H1 (cell line): ENCODE results near the gene IFTAP. TPM values are rescaled to one million over a fixed set of nuclear protein-coding genes. Genes with fewer than 3 reads are reported as not detected.

Experiments used
- CTCF ChIA-PET: fragments of 300-600 bp; sonication (Branson Sonifier 250); formaldehyde crosslinking; loops from one replicate; lab custom pipeline; 2021; ENCODE audit not compliant: partially characterized antibody; lab: Charles Lee
- POLR2A ChIA-PET: fragments of 300-600 bp; sonication (Branson Sonifier 250); formaldehyde crosslinking; loops from one replicate; lab custom pipeline; 2021; ENCODE audit warnings: inconsistent platforms; ENCODE audit not compliant: partially characterized antibody; lab: Charles Lee
- DNase-seq, 2 experiments: peaks; one replicate each; pipeline versions ENCODE4 v3.0.0 to v3.0.0-alpha.2; 2010 to 2022; ENCODE audit warnings: low spot score in 2 of 2, low read depth in 1 of 2, mixed read lengths in 1 of 2
- FAIRE-seq: peaks from 2 replicates; lab custom pipeline; 2011; peaks lifted over from hg19 to GRCh38; lab: Jason Lieb, UNC
- H2AFZ ChIP-seq: 2 replicates; pipeline ENCODE4 v1.8.1; 2012; ENCODE audit warnings: low read length, inconsistent platforms
- H2AK5ac ChIP-seq: 2 replicates; pipeline ENCODE4 v1.6.1; 2013; ENCODE audit warnings: low read depth, low read length
- H2BK120ac ChIP-seq: replicated peaks from 2 replicates; pipeline ENCODE3; 2013; ENCODE audit warnings: low read depth, low read length, inconsistent platforms
- H2BK12ac ChIP-seq: 2 replicates; pipeline ENCODE4 v1.6.1; 2013; ENCODE audit warnings: low read depth, low read length
- H2BK15ac ChIP-seq: 2 replicates; pipeline ENCODE4 v1.6.1; 2013; ENCODE audit warnings: low read length
- H2BK20ac ChIP-seq: 2 replicates; pipeline ENCODE4 v1.6.1; 2013; ENCODE audit warnings: low read length
- H2BK5ac ChIP-seq: 2 replicates; pipeline ENCODE4 v1.6.1; 2013; ENCODE audit warnings: low read depth, low read length
- H3K14ac ChIP-seq: 2 replicates; pipeline ENCODE4 v1.6.1; 2013; ENCODE audit warnings: inconsistent platforms; ENCODE audit not compliant: insufficient read length
- H3K18ac ChIP-seq: 2 replicates; pipeline ENCODE4 v1.6.1; 2013; ENCODE audit warnings: low read length; ENCODE audit errors: extremely low read depth
- H3K23ac ChIP-seq: 2 replicates; pipeline ENCODE4 v1.6.1; 2013; ENCODE audit warnings: inconsistent platforms; ENCODE audit not compliant: insufficient read length
- H3K23me2 ChIP-seq: 2 replicates; pipeline ENCODE4 v1.6.1; 2013; ENCODE audit warnings: low read depth, low read length
- H3K27ac ChIP-seq: 2 replicates; pipeline ENCODE4 v1.6.1; 2011; ENCODE audit warnings: low read depth, low read length, inconsistent platforms
- H3K27me3 ChIP-seq, 4 experiments: replicated peaks in 1 of 4; 1 replicate in 1 of 4; 2 replicates in 3 of 4; pipeline versions ENCODE4 v1.6.1 to v1.8.1; 2011 to 2013; ENCODE audit warnings: low read length in 3 of 4, mild to moderate bottlenecking in 3 of 4, inconsistent platforms in 2 of 4, mixed read lengths in 2 of 4, moderate library complexity in 1 of 4; ENCODE audit not compliant: control insufficient read depth in 3 of 4, insufficient read depth in 3 of 4; ENCODE audit errors: extremely low read depth in 1 of 4
- H3K36me3 ChIP-seq, 4 experiments: 2 replicates each; pipeline versions ENCODE4 v1.6.1 to v1.8.1; 2011 to 2013; ENCODE audit warnings: mild to moderate bottlenecking in 4 of 4, low read length in 3 of 4, moderate library complexity in 2 of 4, control low read depth in 1 of 4, inconsistent platforms in 1 of 4; ENCODE audit not compliant: insufficient read depth in 4 of 4, control insufficient read depth in 2 of 4
- H3K4ac ChIP-seq: replicated peaks from 2 replicates; pipeline ENCODE3; 2013; ENCODE audit warnings: low read length, low read depth, mixed read lengths, inconsistent platforms; ENCODE audit not compliant: insufficient read length
- H3K4me1 ChIP-seq, 4 experiments: replicated peaks in 1 of 4; 1 replicate in 1 of 4; 2 replicates in 3 of 4; pipeline versions ENCODE4 v1.6.1 to v1.8.1; 2011 to 2013; ENCODE audit warnings: low read length in 3 of 4, inconsistent platforms in 2 of 4, mixed read lengths in 1 of 4; ENCODE audit not compliant: insufficient read depth in 4 of 4, control insufficient read depth in 3 of 4
- H3K4me2 ChIP-seq, 2 experiments: 2 replicates each; pipeline versions ENCODE4 v1.6.1 to v1.8.1; 2011 to 2013; ENCODE audit warnings: low read depth in 2 of 2, low read length in 2 of 2, control low read depth in 1 of 2, inconsistent platforms in 1 of 2, mild to moderate bottlenecking in 1 of 2; ENCODE audit not compliant: insufficient read depth in 1 of 2
- H3K4me3 ChIP-seq, 4 experiments: fragments of 200-600, 300-600 bp in 1 of 4; sonication (generic), shearing (Covaris generic), sonication (Bioruptor Twin) in 1 of 4; 2 replicates each; pipeline versions ENCODE4 v1.5.1 to v1.8.1; 2011 to 2016; ENCODE audit warnings: low read length in 4 of 4, low read depth in 3 of 4, control low read depth in 2 of 4, inconsistent platforms in 2 of 4, mild to moderate bottlenecking in 2 of 4, mixed read lengths in 1 of 4, moderate library complexity in 1 of 4; ENCODE audit not compliant: insufficient read depth in 2 of 4; ENCODE audit errors: extremely low read depth in 1 of 4
- H3K56ac ChIP-seq: replicated peaks from 2 replicates; pipeline ENCODE3; 2013; ENCODE audit warnings: low read depth, mild to moderate bottlenecking, mixed read lengths, low read length, inconsistent platforms; ENCODE audit not compliant: insufficient read length
- H3K79me1 ChIP-seq: 2 replicates; pipeline ENCODE4 v1.6.1; 2013; ENCODE audit warnings: low read depth, low read length, control low read depth
- H3K79me2 ChIP-seq, 2 experiments: 2 replicates each; pipeline versions ENCODE4 v1.6.1 to v1.8.1; 2012 to 2013; ENCODE audit warnings: low read length in 2 of 2, mild to moderate bottlenecking in 2 of 2, inconsistent platforms in 1 of 2; ENCODE audit not compliant: insufficient read depth in 2 of 2, control insufficient read depth in 1 of 2
- H3K9ac ChIP-seq, 4 experiments: replicated peaks in 1 of 4; 1 replicate in 1 of 4; 2 replicates in 3 of 4; pipeline versions ENCODE4 v1.6.1 to v1.8.1; 2011 to 2013; ENCODE audit warnings: low read depth in 3 of 4, low read length in 3 of 4, control low read depth in 2 of 4, mild to moderate bottlenecking in 2 of 4, moderate library complexity in 2 of 4, inconsistent platforms in 1 of 4; ENCODE audit errors: extremely low read depth in 1 of 4
- H3K9me3 ChIP-seq, 2 experiments: 2 replicates each; pipeline versions ENCODE4 v1.6.1 to v1.8.1; 2012 to 2013; ENCODE audit warnings: mild to moderate bottlenecking in 2 of 2, moderate library complexity in 2 of 2, control low read depth in 1 of 2, inconsistent platforms in 1 of 2, low read depth in 1 of 2, low read length in 1 of 2, mixed read lengths in 1 of 2; ENCODE audit not compliant: insufficient read depth in 2 of 2
- H4K20me1 ChIP-seq, 2 experiments: replicated peaks in 1 of 2; 2 replicates each; pipeline versions ENCODE3 to v1.8.1; 2011 to 2013; ENCODE audit warnings: inconsistent platforms in 2 of 2, low read length in 2 of 2, mild to moderate bottlenecking in 1 of 2; ENCODE audit not compliant: insufficient read depth in 2 of 2, control insufficient read depth in 1 of 2
- H4K5ac ChIP-seq: 2 replicates; pipeline ENCODE4 v1.6.1; 2013; ENCODE audit warnings: low read length, low read depth, mixed read lengths, inconsistent platforms; ENCODE audit not compliant: insufficient read length
- H4K8ac ChIP-seq: 2 replicates; pipeline ENCODE4 v1.8.0; 2013; ENCODE audit warnings: mild to moderate bottlenecking, moderate library complexity, low read length, inconsistent platforms; ENCODE audit not compliant: insufficient read depth; ENCODE audit errors: extremely low read depth
- H4K91ac ChIP-seq: replicated peaks from 2 replicates; pipeline ENCODE3; 2013; ENCODE audit warnings: low read length, mixed read lengths, inconsistent platforms; ENCODE audit not compliant: insufficient read length
- CREB1 ChIP-seq: IDR thresholded peaks from 2 replicates; pipeline ENCODE4 v1.6.1; 2012; ENCODE audit warnings: inconsistent platforms
- WGBS, 2 experiments: shearing (Covaris generic) in 1 of 2; methylation state at CpG; one replicate each; pipeline versions ENCODE4 v1.1.6 to v1.1.7; 2013 to 2015; ENCODE audit warnings: low lambda C conversion rate in 2 of 2, mixed read lengths in 2 of 2, inconsistent platforms in 1 of 2, low coverage in 1 of 2, missing lambda C conversion rate in 1 of 2; ENCODE audit not compliant: insufficient replicate concordance in 2 of 2, insufficient coverage in 1 of 2, insufficient read length in 1 of 2; ENCODE audit errors: extremely low coverage in 1 of 2, missing lambda C conversion rate in 1 of 2; 5-methylcytosine and 5-hydroxymethylcytosine counted together
- polyA plus RNA-seq, 7 experiments: library from polyadenylated mRNA; depleted of rRNA in 3 of 7; stranded (reverse) in 5 of 7; unstranded in 2 of 7; fragments of >200 nt in 5 of 7; fragments of 200-250 nt in 2 of 7; gene quantifications; 1 replicate in 5 of 7; 2 replicates in 1 of 7; 4 replicates in 1 of 7; pipeline versions ENCODE4 v1.2.1 to v1.2.3, GENCODE V29; 2011 to 2013; ENCODE audit warnings: missing spikeins in 2 of 7, mixed read lengths in 2 of 7
- total RNA-seq: library from RNA; stranded (reverse); fragmentation: NEBNext Ultra II Directional; extraction: Animal tissue kit (Norgen Biotek cat#: 25700); gene quantifications from 2 replicates; pipeline ENCODE4 v1.2.1, GENCODE V29; 2021

Gene IFTAP
- total and polyA plus RNA-seq, 2 of the 8 experiments (the other 6 are each of a cell fraction or from before 2014, with no cell fraction given), result 21.2 to 23.9 TPM

- Histone ChIP-seq H4K5ac (no peak within 1 kb of the TSS), H3K4me3 (no peak within 1 kb of the TSS), H3K36me3 (no peaks in the 10 kb centered on the region), H2AFZ (no peak within 1 kb of the TSS), H4K91ac (no peak within 1 kb of the TSS), H3K23me2 (peaks cover 2% of the 10 kb centered on the region; the same call in 1 of the 2 replicates), H3K9ac (no peak within 1 kb of the TSS), H3K23ac (no peak within 1 kb of the TSS), H4K20me1 (no peaks in the 10 kb centered on the region), H2BK12ac (no peak within 1 kb of the TSS), H3K14ac (no peak within 1 kb of the TSS), H3K56ac (no peak within 1 kb of the TSS)
- POLR2A ChIA-PET, result interaction anchor here (0.7 kb wide), 1 partner anchor 30 kb away, joined by 3 read pairs; no protein-coding TSS in a partner anchor
- no peak for TF ChIP-seq CREB1
- TF ChIP-seq, all 59 proteins: peak for 0
- DNase-seq, result no peak
- Histone ChIP-seq H2BK15ac (no peak within 1 kb of the TSS), H3K9me3 (no peaks in the 10 kb centered on the region), H3K79me2 (0 out of 4 replicates have a peak, but pooled peaks cover 0 to 2% of the 10 kb centered on the region in 2 experiments), H2BK120ac (no peak within 1 kb of the TSS), H3K18ac (no peak within 1 kb of the TSS), H3K79me1 (no peaks in the 10 kb centered on the region; the same call in 1 of the 2 replicates), H2BK5ac (no peak within 1 kb of the TSS), H3K4me2 (no peak within 1 kb of the TSS), H3K4ac (no peak within 1 kb of the TSS), H3K4me1 (no peaks in the 10 kb centered on the region; a peak in 1 of 7 replicates), H2BK20ac (no peak within 1 kb of the TSS), H3K27ac (no peak within 1 kb of the TSS), H4K8ac (no peak within 1 kb of the TSS), H2AK5ac (no peak within 1 kb of the TSS), H3K27me3 (no peaks in the 10 kb centered on the region)
- 93% methylated on average over 2 of the region's 2 CpGs; no CpG with 5 or more reads in 1 of the 2 experiments for WGBS, 2 experiments
- FAIRE-seq, result no peak
- CTCF ChIA-PET, result no interaction called here
These were observed 3.7 kb downstream of the IFTAP start, which contains the start of gene RAG2 for GRCh38 chr11:36598051-36598450. Gene RAG2 (minus strand): TSS chr11:36598236. CDS start chr11:36594168, 4,068 bp downstream.
